GM10847 (cell line): ENCODE results near the gene CADPS.

Experiments used
- POLR2A ChIP-seq: IDR thresholded peaks from 2 replicates; pipeline ENCODE4 v1.6.1; 2011; ENCODE audit not compliant: insufficient read length; ENCODE audit errors: extremely low read depth

Gene CADPS

DNA sequence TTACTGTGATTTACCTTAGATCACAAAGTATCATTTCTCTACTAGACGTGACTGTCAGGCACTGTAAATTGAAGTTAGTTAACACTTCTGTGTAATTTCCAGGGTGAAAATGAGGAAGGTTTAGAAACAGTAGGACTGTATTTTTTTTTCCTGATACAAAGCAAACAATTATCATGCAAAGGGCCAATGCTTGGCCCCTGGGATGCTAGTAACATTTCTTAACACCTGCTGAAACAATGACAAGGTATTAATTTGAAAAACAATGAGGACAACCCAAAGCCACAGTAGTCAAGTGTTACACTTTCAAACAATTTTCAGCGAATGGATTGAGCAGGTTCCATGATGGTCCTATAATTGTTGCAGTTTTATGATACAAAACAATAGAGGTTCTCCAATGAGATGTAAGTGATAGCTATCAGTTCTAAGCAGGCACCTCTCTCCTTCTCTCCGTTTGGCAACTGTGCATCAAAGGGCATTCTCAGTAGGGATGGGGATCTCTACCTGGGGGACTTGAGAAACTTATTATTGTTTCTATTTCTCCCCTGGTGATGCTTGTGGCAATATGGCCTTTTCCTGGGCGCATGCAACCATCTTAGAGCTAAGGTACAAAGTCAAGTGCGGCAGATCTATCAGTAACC lies 435.9 kb downstream of the CADPS start:
- no peak for TF ChIP-seq POLR2A

DNA sequence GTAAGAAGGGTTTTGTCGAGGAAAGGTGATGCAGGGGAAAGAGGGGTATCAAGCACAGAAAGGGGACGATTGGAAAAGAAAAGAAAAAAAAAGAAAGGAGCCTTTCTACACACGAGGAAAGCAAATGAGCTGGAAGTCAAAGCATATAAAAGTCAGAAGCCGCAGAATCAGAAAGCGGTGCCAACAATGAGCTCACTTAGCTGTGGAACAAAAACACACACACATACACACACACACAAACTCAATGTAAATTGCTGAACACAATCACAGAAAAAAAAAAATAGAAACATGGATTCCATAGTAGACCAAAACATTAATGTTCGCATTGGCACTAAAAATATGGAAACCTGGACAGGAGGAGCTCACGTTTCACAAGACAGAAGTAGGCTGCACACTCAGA lies 438.4 kb downstream of the CADPS start:
- no peak for TF ChIP-seq POLR2A

DNA sequence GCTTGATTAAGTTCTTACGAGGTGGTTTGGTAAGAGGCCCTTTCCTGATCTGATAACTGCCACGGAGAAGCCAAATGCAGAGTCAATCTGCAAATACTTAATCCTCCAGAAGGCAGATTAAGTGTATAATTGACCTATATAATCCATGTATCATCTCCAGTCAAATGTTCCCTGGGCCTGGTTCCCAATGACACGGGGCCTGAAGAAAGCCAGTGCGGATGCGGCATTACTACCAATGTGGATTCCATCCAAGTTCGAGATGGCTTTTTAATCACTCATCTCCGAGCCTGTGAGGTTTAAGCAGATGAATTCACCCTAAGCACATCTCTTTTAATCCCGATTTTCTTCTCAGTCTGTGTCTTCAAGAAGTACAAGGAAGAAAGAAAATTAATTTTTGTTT lies 441.8 kb downstream of the CADPS start:
- no peak for TF ChIP-seq POLR2A

DNA sequence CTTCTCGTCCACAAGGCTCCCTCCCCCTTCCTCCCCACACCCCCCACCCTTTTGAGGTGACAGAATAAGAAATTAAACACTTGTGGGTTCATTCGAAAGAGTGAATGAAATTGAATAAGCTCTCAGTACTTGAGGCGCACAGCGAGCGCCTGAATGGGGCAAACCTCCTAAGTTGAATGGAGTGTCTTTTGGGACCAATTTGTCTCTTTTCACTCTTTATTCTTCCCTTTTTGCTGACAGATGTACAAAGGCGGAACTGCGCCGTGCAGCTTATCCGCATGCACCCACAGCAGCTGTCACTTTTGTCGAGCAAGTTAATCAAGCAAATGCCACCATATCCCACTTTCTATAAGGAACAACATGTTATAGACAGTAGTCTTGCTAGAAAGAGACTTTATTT lies 454.0 kb downstream of the CADPS start:
- no peak for TF ChIP-seq POLR2A

DNA sequence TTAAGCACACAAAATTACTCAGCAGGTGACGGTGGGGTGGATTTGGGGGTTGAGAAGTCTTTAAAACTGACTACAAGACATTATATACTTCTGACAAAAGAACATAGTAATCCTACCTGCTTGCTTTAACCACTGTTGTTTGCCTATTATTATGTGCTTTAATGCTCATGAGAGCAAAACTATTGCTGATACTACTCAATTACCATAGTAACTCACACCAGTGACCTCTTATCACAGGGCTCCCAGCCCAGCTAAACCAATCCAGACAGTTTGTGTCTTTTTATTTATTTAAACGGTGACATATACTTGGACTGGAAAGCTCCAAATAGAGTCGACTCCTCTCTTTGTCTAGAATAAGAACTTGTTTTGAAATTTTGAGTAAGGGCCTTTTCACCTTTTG lies 459.1 kb downstream of the CADPS start:
- TF ChIP-seq POLR2A, result no peak

DNA sequence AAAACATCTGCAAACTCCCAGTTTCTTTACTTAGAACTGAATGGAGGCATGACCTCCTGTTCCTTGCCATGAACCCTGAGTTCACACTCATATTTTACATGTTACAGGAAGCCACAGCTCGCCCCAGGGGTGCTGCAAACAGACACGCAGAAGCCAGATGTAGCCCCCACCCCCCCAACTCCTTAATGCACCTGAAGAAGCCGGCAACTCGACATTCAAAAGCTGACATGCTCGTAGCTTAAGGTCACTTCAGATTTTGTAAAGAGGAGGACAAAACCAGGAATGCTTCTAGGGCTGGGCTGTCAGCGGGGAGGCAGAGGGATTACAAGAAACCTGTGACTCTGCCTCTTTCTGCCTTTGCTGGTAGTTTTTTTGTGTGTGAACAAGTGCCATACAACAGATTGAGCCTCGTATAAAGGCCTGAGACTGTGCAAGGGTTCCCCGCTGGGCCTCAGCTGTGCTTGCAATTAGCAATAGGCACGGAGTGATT lies 459.9 kb downstream of the CADPS start:
- TF ChIP-seq POLR2A, result no peak

DNA sequence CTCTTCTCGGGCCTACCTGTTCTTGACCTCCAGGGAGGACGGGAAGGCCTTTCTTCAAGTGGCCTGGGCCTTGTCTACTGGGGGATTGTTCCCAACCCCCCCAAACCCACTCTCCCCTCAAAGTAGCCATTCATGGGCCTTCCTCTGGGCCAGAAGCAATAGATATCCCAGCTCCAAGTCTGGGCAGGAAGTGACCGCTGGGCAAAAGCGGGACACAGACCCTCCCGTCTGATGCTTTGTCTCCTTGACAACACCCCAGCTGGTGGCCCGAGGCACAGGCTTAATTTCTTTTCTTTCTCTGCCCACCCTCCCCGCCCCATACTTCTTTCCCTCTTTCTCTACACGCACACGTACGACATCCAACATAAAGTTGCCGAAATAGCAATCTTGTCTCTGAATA lies 460.4 kb downstream of the CADPS start:
- TF ChIP-seq POLR2A, result no peak

DNA sequence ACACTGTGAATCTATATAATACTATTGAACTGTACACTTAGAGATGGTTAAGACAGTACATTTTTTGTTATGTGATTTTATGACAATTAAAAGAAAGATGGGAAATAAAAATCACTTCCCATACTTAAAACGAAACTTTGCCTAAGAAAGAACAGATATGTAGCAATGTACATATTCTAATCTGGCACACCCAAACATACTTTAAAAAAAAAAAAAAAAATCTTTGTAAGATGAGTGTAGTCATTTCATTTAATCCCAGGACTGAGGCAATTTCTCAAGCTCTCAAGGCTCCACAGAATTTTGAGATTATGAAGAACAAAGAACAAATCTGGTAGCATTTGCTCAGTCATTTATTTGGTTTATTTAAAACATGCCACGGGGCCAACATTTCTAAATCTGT lies 461.5 kb downstream of the CADPS start:
- no peak for TF ChIP-seq POLR2A

DNA sequence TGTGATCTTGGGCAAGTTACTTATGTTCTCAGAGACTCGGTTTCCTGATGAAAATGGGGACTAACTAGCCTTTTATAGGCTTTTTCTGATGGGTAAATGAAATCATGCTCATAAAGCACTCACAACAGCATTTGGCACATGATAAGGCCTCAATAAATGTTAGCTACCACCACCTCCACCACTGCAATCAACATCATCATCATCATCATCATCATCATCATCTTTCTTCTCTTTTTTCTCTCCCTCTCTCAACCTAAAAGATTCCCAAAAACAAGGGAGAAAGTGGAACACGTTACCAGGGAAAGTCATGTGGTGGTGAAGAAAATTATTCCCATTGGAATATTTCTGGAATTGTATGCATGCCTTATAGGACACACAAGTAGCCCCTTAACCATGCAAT lies 468.3 kb downstream of the CADPS start:
- TF ChIP-seq POLR2A, result no peak

DNA sequence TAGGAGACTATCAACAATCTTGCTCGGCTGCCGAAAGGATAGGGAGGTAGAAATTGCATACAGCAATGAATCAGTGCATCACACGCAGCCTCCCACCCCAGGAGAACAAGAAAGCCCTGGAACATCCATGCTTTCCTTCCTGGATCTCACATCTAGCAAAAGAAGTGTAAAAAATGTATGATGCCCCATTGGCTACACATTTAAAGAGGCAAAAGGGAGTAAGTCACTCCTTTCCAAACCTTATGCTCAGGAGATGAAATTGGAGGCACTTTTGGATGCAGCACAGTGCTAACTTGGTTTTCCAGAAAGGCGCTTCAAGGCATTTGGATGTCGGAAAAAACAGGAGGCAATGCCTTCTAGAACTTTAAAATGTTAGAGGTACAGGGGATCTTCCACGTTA lies 469.6 kb downstream of the CADPS start:
- no peak for TF ChIP-seq POLR2A

DNA sequence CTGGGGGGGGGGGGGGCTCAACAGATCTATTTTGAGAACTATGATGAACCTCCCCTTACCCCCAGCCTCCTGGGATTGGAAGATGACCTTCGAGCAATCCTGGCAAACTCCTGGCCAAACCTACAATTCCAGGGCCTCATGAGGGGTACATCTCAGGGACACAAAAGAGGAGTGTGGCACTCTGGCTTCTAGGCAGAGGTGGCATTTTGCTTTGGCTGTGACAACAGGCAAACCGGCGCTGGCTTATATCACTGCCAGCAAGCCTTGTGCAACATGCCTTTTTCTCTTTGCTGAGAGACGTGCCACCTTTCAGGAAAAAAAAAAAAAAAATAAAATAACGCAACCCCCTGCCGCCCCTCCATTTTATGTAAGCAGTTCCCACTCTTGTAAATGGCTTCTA lies 470.1 kb downstream of the CADPS start:
- no peak for TF ChIP-seq POLR2A

DNA sequence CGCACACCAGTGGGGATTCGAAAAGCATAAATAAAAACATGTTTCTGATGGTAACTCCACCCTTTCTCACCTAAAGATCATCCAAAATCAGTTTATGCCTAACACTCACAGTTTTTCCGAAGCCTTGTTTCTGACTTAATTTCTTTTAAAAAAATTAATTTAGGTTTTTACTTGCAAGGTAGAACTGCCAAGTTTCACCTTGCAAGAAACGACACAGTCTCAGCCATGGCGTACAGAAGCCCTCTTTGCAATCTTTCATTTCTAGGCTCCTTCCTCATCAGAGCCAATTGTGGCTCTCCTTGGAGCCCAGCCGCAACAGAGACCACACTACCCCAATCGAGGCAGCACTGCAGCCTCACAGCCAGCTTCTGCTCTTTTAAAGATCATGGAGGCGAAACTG lies 470.9 kb downstream of the CADPS start:
- TF ChIP-seq POLR2A, result no peak

DNA sequence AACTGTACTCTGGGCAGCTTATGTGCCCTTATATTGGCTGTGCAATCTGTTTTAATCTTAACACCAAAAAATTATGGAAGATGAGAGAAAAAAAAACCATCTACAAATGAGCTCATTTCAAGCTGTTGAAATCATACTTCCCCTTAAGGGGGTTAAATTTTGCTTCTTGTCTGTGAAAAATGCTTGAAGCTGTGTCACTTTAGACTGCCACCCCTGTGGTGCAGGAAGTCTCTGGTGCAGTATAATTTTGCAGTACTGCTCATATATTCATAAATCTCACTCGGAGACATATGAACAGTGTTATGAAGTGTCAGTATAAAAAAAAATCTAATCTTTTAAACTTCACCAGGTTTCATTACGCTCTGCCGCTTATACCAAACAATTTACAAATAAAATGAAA lies 471.5 kb downstream of the CADPS start:
- no peak for TF ChIP-seq POLR2A

DNA sequence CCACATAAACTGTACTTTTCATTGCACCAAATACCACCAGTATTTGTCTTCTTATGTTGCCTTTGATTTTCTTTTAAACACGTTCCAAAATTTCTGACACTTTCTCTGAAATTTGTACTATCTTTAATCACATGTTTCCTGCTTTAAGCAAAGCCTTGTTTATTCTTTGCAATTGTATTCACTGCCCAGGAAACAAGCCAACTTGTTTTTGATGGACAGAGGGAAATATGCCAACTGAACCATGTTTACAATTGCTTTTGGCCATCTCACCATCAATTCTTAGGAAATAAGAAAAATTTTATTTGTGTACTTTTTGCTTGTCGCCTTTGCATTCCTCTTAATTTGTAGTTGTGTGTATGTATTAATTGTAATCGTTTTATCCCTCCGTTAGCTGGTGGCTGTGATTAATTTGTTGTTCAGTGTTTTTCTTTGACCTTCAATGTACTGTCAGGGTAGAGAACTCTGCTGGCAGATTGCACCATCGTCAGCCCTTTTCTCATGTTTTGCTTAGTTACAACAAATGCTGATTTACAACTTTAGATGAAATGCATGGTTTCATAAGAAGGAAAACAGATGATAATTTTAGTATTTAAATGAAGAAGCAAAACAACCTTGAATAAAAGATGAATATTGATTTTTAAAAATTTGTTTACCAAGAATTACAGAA lies 482.5 kb downstream of the CADPS start:
- TF ChIP-seq POLR2A, result no peak

DNA sequence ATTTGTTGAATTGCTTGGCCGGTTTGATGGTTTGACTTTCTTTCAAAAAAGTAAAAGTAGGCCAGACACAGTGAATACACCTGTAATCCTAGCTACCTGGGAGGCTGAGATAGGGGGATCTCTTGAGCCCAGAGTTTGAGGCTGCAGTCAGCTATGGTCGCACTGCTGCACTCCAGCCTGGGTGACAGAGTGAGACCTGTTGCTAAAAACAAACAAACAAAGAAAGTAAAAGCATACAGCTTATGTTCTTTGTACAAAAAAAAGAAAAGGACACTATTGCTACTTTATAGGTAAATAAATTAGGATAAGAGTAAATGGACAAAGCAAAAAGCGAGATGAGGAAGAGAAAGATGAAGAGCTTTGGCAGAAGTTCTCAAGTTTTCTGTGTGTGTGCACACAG lies 488.0 kb downstream of the CADPS start:
- TF ChIP-seq POLR2A, result no peak

DNA sequence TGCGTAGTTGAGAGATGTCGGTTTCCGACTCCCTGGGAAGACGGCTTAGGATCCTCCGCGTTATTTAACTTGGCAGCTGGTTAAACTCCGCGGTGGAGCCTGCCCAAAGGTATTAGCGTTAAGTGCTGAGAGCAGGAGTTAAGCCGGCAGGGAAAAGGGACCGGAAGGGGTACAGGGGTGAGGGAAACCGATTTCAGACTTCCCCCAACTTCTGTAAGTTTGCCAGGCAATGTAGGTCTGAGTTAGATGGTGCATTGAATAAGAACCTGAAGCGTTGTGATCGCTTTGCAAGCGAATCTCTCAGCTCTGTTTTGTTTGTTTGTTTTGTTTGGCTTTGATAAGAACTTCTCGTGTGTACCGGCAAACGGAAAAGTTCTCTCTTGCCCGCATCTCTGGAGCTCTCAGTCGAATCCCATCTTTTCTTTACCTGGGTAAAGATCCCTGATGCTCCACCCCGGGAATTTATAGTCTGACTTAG lies 495.9 kb downstream of the CADPS start:
- no peak for TF ChIP-seq POLR2A

DNA sequence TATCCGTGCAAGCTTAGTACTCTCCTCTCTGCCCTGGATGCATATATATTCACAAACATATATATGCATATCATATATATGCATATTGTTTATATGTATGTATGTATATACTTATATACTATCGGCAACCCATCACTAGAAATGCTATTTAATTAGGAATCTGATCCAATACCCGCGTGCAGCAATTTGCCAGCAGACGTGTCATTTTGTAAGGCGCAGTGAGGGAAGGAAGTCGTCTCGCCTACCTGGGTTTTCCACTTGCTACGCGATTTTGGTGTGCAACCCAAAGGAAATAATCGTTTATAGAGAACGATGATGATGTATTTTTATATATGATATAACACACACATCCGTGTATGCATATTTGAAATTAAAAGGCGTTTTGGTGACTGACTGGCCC lies 496.3 kb downstream of the CADPS start:
- TF ChIP-seq POLR2A, result no peak
